D341Med (cell line): Measurements from ENCODE around the gene ISG15.
A peak's percentile ranks its signal among the peaks of the same experiment; 100 is the strongest.
"Not testable (repeated sequence)": the region's sequence is repeated elsewhere in the genome, so short reads cannot be mapped to it uniquely, and the experiment has no call there.

Experiments used
- DNase-seq: peaks from one replicate; pipeline ENCODE4 v3.0.0; 2012; ENCODE audit warnings: low spot score

Gene ISG15

GRCh38 chr1:1012736-1013104, 577 bp upstream of the ISG15 start:
- DNase-seq: not testable (repeated sequence)

- no peak for DNase-seq
Measured at GRCh38 chr1:1013922-1014648, 788 bp downstream of the ISG15 start.

GRCh38 chr1:1014799-1015681, 1.7 kb downstream of the ISG15 start:
- DNase-seq: peak; percentile 55

- not testable (repeated sequence) for DNase-seq
Measured at GRCh38 chr1:1017397-1018320, 4.4 kb downstream of the ISG15 start.

GRCh38 chr1:1018321-1018685, 5.0 kb downstream of the ISG15 start:
- not testable (repeated sequence) for DNase-seq

GRCh38 chr1:1019122-1019999, 6.1 kb downstream of the ISG15 start:
- DNase-seq: peak; percentile 97

- no peak for DNase-seq
Measured at GRCh38 chr1:1020000-1020404, 6.7 kb downstream of the ISG15 start, which contains the start of gene AGRN. AGRN (plus strand) TSS chr1:1020120; CDS start chr1:1020173, 53 bp downstream.

GRCh38 chr1:1020415-1021009, 7.2 kb downstream of the ISG15 start:
- peak; percentile 63 for DNase-seq

- peak; percentile 60 for DNase-seq
Measured at GRCh38 chr1:1021010-1021919, 8.0 kb downstream of the ISG15 start.

GRCh38 chr1:1021920-1022259, 8.6 kb downstream of the ISG15 start:
- no peak for DNase-seq

GRCh38 chr1:1022302-1023009, 9.2 kb downstream of the ISG15 start:
- no peak for DNase-seq

- DNase-seq: no peak
Measured at GRCh38 chr1:1023700-1024099, 10.4 kb downstream of the ISG15 start.

GRCh38 chr1:1024149-1024770, 11.0 kb downstream of the ISG15 start:
- no peak for DNase-seq

GRCh38 chr1:1024771-1025699, 11.7 kb downstream of the ISG15 start:
- DNase-seq: no peak

GRCh38 chr1:1025730-1026129, 12.4 kb downstream of the ISG15 start:
- no peak for DNase-seq

- no peak for DNase-seq
Measured at GRCh38 chr1:1026599-1027413, 13.5 kb downstream of the ISG15 start.

GRCh38 chr1:1027791-1028190, 14.5 kb downstream of the ISG15 start:
- DNase-seq: no peak
